K562 (cell line): Measurements from ENCODE around the gene SCGB1C2. TPM values are rescaled to one million over a fixed set of nuclear protein-coding genes. Genes with fewer than 3 reads are reported as not detected.

Source experiments
- ATAC-seq: fragments of 200-7000 bp; cut with Tn5 transposase; 3 replicates; pipeline ENCODE4 v1.9.1; 2020; ENCODE audit warnings: moderate library complexity
- BruUV-seq: library from RNA; stranded (reverse); fragments of 400-500 nt; replicated peaks from 2 replicates; lab custom pipeline; 2021; lab: Mats Ljungman, UMichigan
- CTCF ChIA-PET: fragments of 300-600 bp; formaldehyde crosslinking; extraction: SDS; loops from one replicate; lab custom pipeline; 2021; ENCODE audit warnings: low intra/inter-chr PET ratio; lab: Yijun Ruan, JAX
- POLR2A ChIA-PET: fragments of 300-600, 350-650 bp; sonication (Branson Sonifier 250); formaldehyde crosslinking; extraction: SDS; loops from one replicate; lab custom pipeline; 2021; ENCODE audit warnings: antibody characterized with exemption, inconsistent platforms; lab: Yijun Ruan, JAX
- DNase-seq, 4 experiments: peaks; one replicate each; pipeline versions ENCODE4 v3.0.0 to v3.0.0-alpha.2; 2011 to 2018; ENCODE audit warnings: low spot score in 3 of 4, mixed read lengths in 3 of 4; ENCODE audit errors: extremely low read depth in 1 of 4
- FAIRE-seq: peaks from 2 replicates; lab custom pipeline; 2011; peaks lifted over from hg19 to GRCh38; lab: Jason Lieb, UNC
- H2AFZ ChIP-seq: 2 replicates; pipeline ENCODE4 v1.6.0; 2011; ENCODE audit warnings: low read depth, low read length, control low read depth, inconsistent platforms
- H3K27ac ChIP-seq: fragments of 200-600 bp; 3 replicates; pipeline ENCODE4 v1.8.0; 2011; ENCODE audit warnings: low read depth, mild to moderate bottlenecking, control low read depth, inconsistent platforms, low read length, moderate library complexity, mixed read lengths; ENCODE audit errors: extremely low read depth
- H3K27me3 ChIP-seq, 2 experiments: fragments of 300-600 bp in 1 of 2; 2 replicates in 1 of 2; 3 replicates in 1 of 2; pipeline versions ENCODE4 v1.6.0 to v1.8.0; 2011; ENCODE audit warnings: inconsistent platforms in 2 of 2, low read length in 2 of 2, mild to moderate bottlenecking in 1 of 2, mixed read lengths in 1 of 2, moderate library complexity in 1 of 2; ENCODE audit not compliant: control insufficient read depth in 2 of 2, insufficient read depth in 2 of 2
- H3K36me3 ChIP-seq: fragments of 300-600 bp; 3 replicates; pipeline ENCODE4 v1.8.0; 2011; ENCODE audit warnings: mild to moderate bottlenecking, low read length, inconsistent platforms; ENCODE audit not compliant: control insufficient read depth, insufficient read depth
- H3K4me1 ChIP-seq, 2 experiments: fragments of 200-600 bp in 1 of 2; replicated peaks in 1 of 2; 2 replicates in 1 of 2; 3 replicates in 1 of 2; pipeline versions ENCODE4 v1.5.1 to v1.8.0; 2011; ENCODE audit warnings: inconsistent platforms in 2 of 2, low read length in 2 of 2, mild to moderate bottlenecking in 1 of 2, mixed read lengths in 1 of 2, moderate library complexity in 1 of 2; ENCODE audit not compliant: control insufficient read depth in 2 of 2, insufficient read depth in 2 of 2
- H3K4me2 ChIP-seq: 2 replicates; pipeline ENCODE4 v1.6.1; 2011; ENCODE audit warnings: low read length, control low read depth, inconsistent platforms, mixed read lengths; ENCODE audit not compliant: insufficient read depth
- H3K4me3 ChIP-seq: fragments of 200-600 bp; sonication (generic), shearing (Covaris generic); 2 replicates; pipeline ENCODE4 v1.5.1; 2016; ENCODE audit warnings: control low read depth, inconsistent platforms
- H3K79me2 ChIP-seq: fragments of 200-600 bp; 3 replicates; pipeline ENCODE4 v1.8.0; 2011; ENCODE audit warnings: low read length, inconsistent platforms; ENCODE audit not compliant: control insufficient read depth, insufficient read depth
- H3K9ac ChIP-seq, 2 experiments: 2 replicates each; pipeline versions ENCODE4 v1.6.0 to v1.6.1; 2011; ENCODE audit warnings: low read depth in 2 of 2, low read length in 2 of 2, control low read depth in 1 of 2, inconsistent platforms in 1 of 2, mild to moderate bottlenecking in 1 of 2, mixed read lengths in 1 of 2; ENCODE audit not compliant: insufficient read depth in 1 of 2
- H3K9me1 ChIP-seq: one replicate; pipeline ENCODE4 v1.6.0; 2011; ENCODE audit warnings: inconsistent platforms, mild to moderate bottlenecking, low read length, moderate library complexity; ENCODE audit not compliant: control insufficient read depth, insufficient read depth
- H3K9me3 ChIP-seq: replicated peaks from 2 replicates; pipeline ENCODE4 v1.5.1; 2011; ENCODE audit warnings: low read depth, low read length, inconsistent platforms; ENCODE audit not compliant: control insufficient read depth, insufficient read depth
- H4K20me1 ChIP-seq: replicated peaks from 2 replicates; pipeline ENCODE4 v1.6.1; 2011; ENCODE audit warnings: low read length, inconsistent platforms, mixed read lengths; ENCODE audit not compliant: control insufficient read depth, insufficient read depth
- ZNF124 ChIP-seq: sonication (generic); formaldehyde crosslinking; IDR thresholded peaks from 2 replicates; pipeline ENCODE4 v1.8.1; 2022; ENCODE audit warnings: missing genetic modification reagents
- WGBS: fragments of 100-300 bp; shearing (Covaris generic); methylation state at CpG from one replicate; pipeline ENCODE4 v1.1.6; 2016; ENCODE audit warnings: low coverage, mixed read lengths; ENCODE audit not compliant: insufficient coverage; ENCODE audit errors: missing lambda C conversion rate; 5-methylcytosine and 5-hydroxymethylcytosine counted together
- in situ Hi-C: fragments of 300-500 bp; cut with MboI; formaldehyde crosslinking; loops from 4 replicates; pipeline ENCODE4 v1.15.0; 2018; ENCODE audit warnings: inconsistent platforms, mixed read lengths
- intact Hi-C: fragments of 100-400 bp; cut with micrococcal nuclease; formaldehyde crosslinking; loops from 2 replicates; pipeline ENCODE4 v1.14.2; 2022
- polyA plus RNA-seq, 8 experiments: library from polyadenylated mRNA; depleted of rRNA in 4 of 8; stranded (reverse) in 5 of 8; unstranded in 3 of 8; fragments of >200 nt; fragmentation: Nextera tagmentation in 2 of 8; fragmentation: Illumina TruSeq in 1 of 8; extraction: Ambion mirVana in 2 of 8; extraction: Trizol in 1 of 8; gene quantifications; 2 replicates each; pipeline versions ENCODE4 v1.2.1 to v1.2.3, GENCODE V29; 2011 to 2014; ENCODE audit warnings: inconsistent platforms in 1 of 8, missing spikeins in 1 of 8
- total RNA-seq, 7 experiments: library from RNA; depleted of rRNA in 6 of 7; stranded (reverse); fragments of >200 nt in 6 of 7; fragmentation: Illumina TruSeq in 2 of 7; extraction: Trizol in 2 of 7; gene quantifications; 2 replicates each; pipeline versions ENCODE4 v1.2.1 to v1.2.3, GENCODE V29; 2011 to 2021; ENCODE audit warnings: low replicate concordance in 1 of 7
- TF ChIP-seq, protein P1 (sequence below): sonication (generic); formaldehyde crosslinking; IDR thresholded peaks from 2 replicates; pipeline ENCODE4 v1.5.0; 2020; ENCODE audit warnings: missing genetic modification reagents

The SCGB1C2 gene
- total and polyA plus RNA-seq, 9 of the 15 experiments (the other 6 are each of a cell fraction or from before 2014, with no cell fraction given), result not detected

DNA sequence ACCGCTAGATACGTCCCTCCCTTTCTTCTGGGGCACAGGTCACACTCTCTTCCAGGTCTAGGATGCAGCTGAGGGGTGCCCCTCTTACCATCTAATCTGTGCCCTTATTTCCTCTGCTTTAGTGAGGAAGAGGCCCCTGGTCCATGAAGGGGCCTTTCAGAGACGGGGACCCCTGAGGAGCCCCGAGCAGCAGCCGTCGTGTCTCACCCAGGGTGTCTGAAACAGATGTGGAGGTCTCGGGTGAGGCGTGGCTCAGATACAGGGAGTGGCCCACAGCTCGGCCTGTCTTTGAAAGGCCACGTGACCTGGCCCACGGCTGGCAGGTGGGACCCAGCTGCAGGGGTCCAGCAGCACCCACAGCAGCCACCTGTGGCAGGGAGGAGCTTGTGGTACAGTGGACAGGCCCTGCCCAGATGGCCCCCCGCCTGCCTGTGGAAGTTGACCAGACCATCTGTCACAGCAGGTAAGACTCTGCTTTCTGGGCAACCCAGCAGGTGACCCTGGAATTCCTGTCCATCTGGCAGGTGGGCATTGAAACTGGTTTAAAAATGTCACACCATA, 15.6 kb downstream of the SCGB1C2 start:
- TF ChIP-seq, protein P1, sequence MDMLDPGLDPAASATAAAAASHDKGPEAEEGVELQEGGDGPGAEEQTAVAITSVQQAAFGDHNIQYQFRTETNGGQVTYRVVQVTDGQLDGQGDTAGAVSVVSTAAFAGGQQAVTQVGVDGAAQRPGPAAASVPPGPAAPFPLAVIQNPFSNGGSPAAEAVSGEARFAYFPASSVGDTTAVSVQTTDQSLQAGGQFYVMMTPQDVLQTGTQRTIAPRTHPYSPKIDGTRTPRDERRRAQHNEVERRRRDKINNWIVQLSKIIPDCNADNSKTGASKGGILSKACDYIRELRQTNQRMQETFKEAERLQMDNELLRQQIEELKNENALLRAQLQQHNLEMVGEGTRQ, result 0 out of 2 replicates have a peak, but pooled peaks have one; percentile 10
- no peak for TF ChIP-seq ZNF124 (CRISPR knock-in tag)
- TF ChIP-seq, all 486 proteins: peak for 1
- Histone ChIP-seq H3K27ac (no peak overlapping the region), H3K4me3 (no peak overlapping the region), H4K20me1 (no peaks in the 10 kb centered on the region), H3K9ac (no peak overlapping the region), H3K79me2 (no peaks in the 10 kb centered on the region), H3K9me1 (no peaks in the 10 kb centered on the region), H3K9me3 (no peaks in the 10 kb centered on the region), H2AFZ (no peak overlapping the region), H3K4me2 (no peak overlapping the region), H3K36me3 (no peaks in the 10 kb centered on the region), H3K27me3 (peaks cover 0 to 41% of the 10 kb centered on the region in 2 experiments; a peak in 4 of 5 replicates), H3K4me1 (no peaks in the 10 kb centered on the region)
- FAIRE-seq (no peak), DNase-seq (no peak), ATAC-seq (no peak)
- in situ Hi-C loops, result no loop called here
- no TSS peak for BruUV-seq
- 0% methylated on average over 7 of the region's 12 CpGs for WGBS
- POLR2A ChIA-PET, result no interaction called here
- CTCF ChIA-PET, result no interaction called here
- intact Hi-C loops, result no loop called here

DNA sequence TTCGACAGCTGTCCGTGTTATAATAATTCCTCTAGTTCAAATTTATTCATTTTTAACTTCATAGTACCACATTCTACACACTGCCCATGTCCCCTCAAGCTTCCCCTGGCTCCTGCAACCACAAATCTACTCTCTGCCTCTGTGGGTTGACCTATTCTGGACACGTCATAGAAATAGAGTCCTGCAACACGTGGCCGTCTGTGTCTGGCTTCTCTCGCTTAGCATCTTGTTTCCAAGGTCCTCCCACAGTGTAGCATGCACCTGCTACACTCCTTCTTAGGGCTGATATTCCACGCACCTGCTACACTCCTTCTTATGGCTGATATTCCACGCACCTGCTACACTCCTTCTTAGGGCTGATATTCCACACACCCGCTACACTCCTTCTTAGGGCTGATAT, 16.5 kb downstream of the SCGB1C2 start:
- no peak overlapping the region for H3K4me3 ChIP-seq
- WGBS, result 0% methylated on average over 6 of the region's 9 CpGs
- no peaks in the 10 kb centered on the region for H3K9me3 ChIP-seq
- FAIRE-seq (no peak), DNase-seq (no peak), ATAC-seq (no peak)
- H3K79me2 ChIP-seq, result no peaks in the 10 kb centered on the region
- BruUV-seq, result no TSS peak
- no peak overlapping the region for H3K27ac ChIP-seq
- ChIA-PET CTCF (no interaction called here), POLR2A (no interaction called here)
- no peak overlapping the region for H3K4me2 ChIP-seq
- intact Hi-C loops (no loop called here), in situ Hi-C loops (no loop called here)
- H2AFZ ChIP-seq, result no peak overlapping the region
- H3K9me1 ChIP-seq, result no peaks in the 10 kb centered on the region
- peaks cover 2 to 40% of the 10 kb centered on the region in 2 experiments for H3K27me3 ChIP-seq
- H3K4me1 ChIP-seq, result no peaks in the 10 kb centered on the region
- H3K36me3 ChIP-seq, result no peaks in the 10 kb centered on the region
- H3K9ac ChIP-seq, result no peak overlapping the region
- no peaks in the 10 kb centered on the region for H4K20me1 ChIP-seq
